ENCODE data around the gene NES.

NES gene

DNA sequence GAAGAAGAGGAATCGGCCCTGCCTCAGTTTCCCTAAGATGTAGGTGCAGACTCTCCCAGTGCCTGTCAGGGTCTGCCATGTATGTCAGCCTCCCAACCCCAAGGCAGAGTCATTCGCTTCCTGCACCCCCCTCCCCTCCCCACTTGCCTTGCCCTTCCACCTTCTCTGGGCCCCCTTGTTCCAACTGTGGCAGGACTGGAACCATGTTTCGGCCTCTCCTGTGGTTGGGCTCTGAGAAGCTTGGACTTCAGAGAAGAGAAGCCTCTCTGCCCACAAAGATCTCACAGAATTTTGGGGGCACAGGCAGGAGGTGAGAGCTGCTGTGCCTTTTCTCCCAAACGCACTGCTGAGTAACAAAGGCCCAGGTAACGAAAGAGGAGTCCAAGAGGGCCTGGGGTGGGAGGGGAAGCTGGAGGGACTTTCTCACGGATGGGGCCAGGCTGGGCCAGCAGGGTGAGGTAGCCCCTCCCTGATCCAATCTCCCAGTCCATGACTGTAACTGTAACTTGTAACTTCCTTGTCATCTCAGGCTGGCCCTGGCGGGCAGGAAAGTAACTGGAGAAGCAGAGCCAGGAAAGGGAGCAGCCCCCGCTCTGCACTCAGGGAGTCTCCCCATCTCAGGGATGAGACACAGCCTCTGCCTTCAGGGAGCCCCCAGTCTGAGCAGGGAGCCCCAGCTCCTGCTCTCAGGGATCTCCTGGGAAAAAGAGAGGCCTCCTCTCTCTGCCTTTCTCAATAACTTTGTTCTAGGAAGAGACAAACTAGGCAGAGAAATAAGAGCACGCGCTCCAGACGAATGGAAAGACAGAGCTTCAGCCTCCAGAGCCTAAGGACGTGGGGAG lies 16.9 kb upstream of the NES start:
- TF ChIP-seq, protein P1, sequence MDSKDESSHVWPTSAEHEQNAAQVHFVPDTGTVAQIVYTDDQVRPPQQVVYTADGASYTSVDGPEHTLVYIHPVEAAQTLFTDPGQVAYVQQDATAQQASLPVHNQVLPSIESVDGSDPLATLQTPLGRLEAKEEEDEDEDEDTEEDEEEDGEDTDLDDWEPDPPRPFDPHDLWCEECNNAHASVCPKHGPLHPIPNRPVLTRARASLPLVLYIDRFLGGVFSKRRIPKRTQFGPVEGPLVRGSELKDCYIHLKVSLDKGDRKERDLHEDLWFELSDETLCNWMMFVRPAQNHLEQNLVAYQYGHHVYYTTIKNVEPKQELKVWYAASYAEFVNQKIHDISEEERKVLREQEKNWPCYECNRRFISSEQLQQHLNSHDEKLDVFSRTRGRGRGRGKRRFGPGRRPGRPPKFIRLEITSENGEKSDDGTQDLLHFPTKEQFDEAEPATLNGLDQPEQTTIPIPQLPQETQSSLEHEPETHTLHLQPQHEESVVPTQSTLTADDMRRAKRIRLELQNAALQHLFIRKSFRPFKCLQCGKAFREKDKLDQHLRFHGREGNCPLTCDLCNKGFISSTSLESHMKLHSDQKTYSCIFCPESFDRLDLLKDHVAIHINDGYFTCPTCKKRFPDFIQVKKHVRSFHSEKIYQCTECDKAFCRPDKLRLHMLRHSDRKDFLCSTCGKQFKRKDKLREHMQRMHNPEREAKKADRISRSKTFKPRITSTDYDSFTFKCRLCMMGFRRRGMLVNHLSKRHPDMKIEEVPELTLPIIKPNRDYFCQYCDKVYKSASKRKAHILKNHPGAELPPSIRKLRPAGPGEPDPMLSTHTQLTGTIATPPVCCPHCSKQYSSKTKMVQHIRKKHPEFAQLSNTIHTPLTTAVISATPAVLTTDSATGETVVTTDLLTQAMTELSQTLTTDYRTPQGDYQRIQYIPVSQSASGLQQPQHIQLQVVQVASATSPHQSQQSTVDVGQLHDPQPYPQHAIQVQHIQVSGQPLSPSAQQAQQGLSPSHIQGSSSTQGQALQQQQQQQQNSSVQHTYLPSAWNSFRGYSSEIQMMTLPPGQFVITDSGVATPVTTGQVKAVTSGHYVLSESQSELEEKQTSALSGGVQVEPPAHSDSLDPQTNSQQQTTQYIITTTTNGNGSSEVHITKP (tag by site-specific recombination; IDR thresholded peaks at IDR 0.05), result peak; percentile 29; the same call in 1 of the 2 replicates
- no peak for TF ChIP-seq ZNF37A (tag by site-specific recombination; IDR thresholded peaks at IDR 0.05)
- TF ChIP-seq ZNF341 (tag by site-specific recombination; IDR thresholded peaks at IDR 0.05; ENCODE audit: low read depth), result peak; percentile 74
- 0 out of 2 replicates have a peak, but pooled peaks have one; percentile 24 for TF ChIP-seq ZNF600 (tag by site-specific recombination; IDR thresholded peaks at IDR 0.05)
- peak; percentile 78; the same call in 1 of the 2 replicates for TF ChIP-seq ZNF223 (tag by site-specific recombination; IDR thresholded peaks at IDR 0.05)
- TF ChIP-seq ZNF473 (tag by site-specific recombination; IDR thresholded peaks at IDR 0.05), result no peak
- TF ChIP-seq, protein P2, sequence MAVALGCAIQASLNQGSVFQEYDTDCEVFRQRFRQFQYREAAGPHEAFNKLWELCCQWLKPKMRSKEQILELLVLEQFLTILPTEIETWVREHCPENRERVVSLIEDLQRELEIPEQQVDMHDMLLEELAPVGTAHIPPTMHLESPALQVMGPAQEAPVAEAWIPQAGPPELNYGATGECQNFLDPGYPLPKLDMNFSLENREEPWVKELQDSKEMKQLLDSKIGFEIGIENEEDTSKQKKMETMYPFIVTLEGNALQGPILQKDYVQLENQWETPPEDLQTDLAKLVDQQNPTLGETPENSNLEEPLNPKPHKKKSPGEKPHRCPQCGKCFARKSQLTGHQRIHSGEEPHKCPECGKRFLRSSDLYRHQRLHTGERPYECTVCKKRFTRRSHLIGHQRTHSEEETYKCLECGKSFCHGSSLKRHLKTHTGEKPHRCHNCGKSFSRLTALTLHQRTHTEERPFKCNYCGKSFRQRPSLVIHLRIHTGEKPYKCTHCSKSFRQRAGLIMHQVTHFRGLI (tag by site-specific recombination; IDR thresholded peaks at IDR 0.05), result peak; percentile 91
- TF ChIP-seq IKZF3 (tag by site-specific recombination; IDR thresholded peaks at IDR 0.05), result peak; percentile 44; the same call in 1 of the 2 replicates
- TF ChIP-seq ZNF335 (tag by site-specific recombination; conservative IDR thresholded peaks at IDR 0.05), result 0 out of 2 replicates have a peak, but pooled peaks have one; percentile 2
- peak; percentile 92 for TF ChIP-seq ZNF394 (tag by site-specific recombination; IDR thresholded peaks at IDR 0.05; ENCODE audit: borderline replicate concordance)
- TF ChIP-seq ZNF221 (tag by site-specific recombination; IDR thresholded peaks at IDR 0.05; ENCODE audit: borderline replicate concordance), result no peak
- TF ChIP-seq SCRT1 (tag by site-specific recombination; IDR thresholded peaks at IDR 0.05; ENCODE audit: borderline replicate concordance), result no peak
- peak; percentile 76 for TF ChIP-seq ZBTB17 (tag by site-specific recombination; IDR thresholded peaks at IDR 0.05)
- no peak for TF ChIP-seq ZNF138 (tag by site-specific recombination; IDR thresholded peaks at IDR 0.05; ENCODE audit: borderline replicate concordance)
- ChIA-PET POLR2A (interaction anchor here (0.6 to 1.6 kb wide), 3 partner anchors 9 to 53 kb away, joined by 3 to 7 read pairs (median 5); no protein-coding TSS in a partner anchor), CTCF (interaction anchor here (0.8 to 20.0 kb wide), 7 partner anchors 13 to 196 kb away, joined by 3 to 579 read pairs (median 136); partner anchors contain the start of genes CRABP2, ISG20L2, METTL25B and NES)
- H3K4me3 ChIP-seq (ENCODE audit: low read depth, low read length), result no peak overlapping the region
- peaks cover 0 to 9% of the 10 kb centered on the region in 2 experiments; a peak in 1 of 3 replicates for H3K36me3 ChIP-seq (ENCODE audit: control insufficient read depth in 2 of 2, insufficient read depth in 1 of 2, low read length in 2 of 2)
- H3K4me1 ChIP-seq (ENCODE audit: control insufficient read depth, insufficient read depth, low read length), result peaks cover 16% of the 10 kb centered on the region
- H3K27ac ChIP-seq (ENCODE audit: extremely low read depth, low read depth, low read length), result no peak overlapping the region; the same call in 1 of the 2 replicates
- H3K9me3 ChIP-seq (ENCODE audit: control insufficient read depth, insufficient read depth, low read depth, low read length), result no peaks in the 10 kb centered on the region

DNA sequence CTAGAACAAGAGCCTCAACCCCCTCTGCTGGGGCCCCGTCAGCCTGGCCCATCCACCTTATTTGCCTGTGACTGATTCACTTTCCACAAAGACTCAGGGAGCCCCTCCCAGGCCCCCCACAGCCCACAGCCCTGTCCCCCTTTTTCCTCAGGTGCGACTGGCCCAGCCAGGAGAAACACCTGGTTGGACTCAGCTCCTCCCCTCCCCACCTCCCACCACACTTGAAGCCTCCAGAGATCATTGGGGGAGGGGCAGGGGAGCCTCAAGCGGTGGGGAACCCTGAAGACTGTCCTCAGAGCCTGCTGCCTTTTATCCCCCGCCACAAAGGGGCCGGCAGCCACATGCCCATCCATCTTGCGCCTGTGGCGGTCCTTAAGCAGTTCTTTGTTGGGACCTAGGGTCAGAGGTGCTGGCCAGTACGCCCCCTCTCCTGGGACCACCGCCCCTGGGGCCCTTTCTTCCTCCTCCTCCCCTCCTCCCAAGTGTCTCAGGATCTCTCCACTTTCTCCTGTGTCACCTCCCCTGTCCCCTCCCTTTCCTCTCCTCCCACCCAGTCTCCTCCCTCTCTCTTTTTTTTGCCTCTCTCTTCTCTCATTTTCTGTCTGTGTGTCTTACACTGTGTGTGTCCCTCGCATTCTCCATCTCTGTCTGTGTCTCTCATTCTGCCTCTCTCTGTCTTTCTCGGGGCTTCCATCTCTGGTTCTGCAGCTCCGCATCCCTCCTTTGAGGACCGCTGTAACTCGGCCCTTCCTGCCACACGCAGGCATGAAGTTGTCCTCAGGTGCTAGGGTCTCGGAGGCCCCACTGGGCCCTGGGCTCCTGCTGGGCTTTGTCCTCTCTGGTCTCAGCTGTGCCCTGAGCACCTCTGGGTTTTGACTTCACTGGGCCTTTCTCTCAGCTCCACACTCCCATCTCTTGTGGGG lies 16.0 kb upstream of the NES start:
- ChIA-PET POLR2A (interaction anchor here (0.6 to 1.6 kb wide), 4 partner anchors 10 to 35 kb away, joined by 3 to 7 read pairs (median 6); partner anchors contain the start of genes ISG20L2 and METTL25B), CTCF (interaction anchor here (0.7 to 20.7 kb wide), 7 partner anchors 14 to 196 kb away, joined by 4 to 579 read pairs (median 162); partner anchors contain the start of genes CRABP2, ISG20L2, METTL25B and NES)
- H3K9me3 ChIP-seq (ENCODE audit: control insufficient read depth, insufficient read depth, low read depth, low read length), result no peaks in the 10 kb centered on the region
- H3K27ac ChIP-seq (ENCODE audit: extremely low read depth, low read depth, low read length), result no peak overlapping the region
- H3K4me1 ChIP-seq (ENCODE audit: control insufficient read depth, insufficient read depth, low read length), result peaks cover 16% of the 10 kb centered on the region
- no peak overlapping the region for H3K4me3 ChIP-seq (ENCODE audit: low read depth, low read length)
- H3K36me3 ChIP-seq (ENCODE audit: control insufficient read depth in 2 of 2, insufficient read depth in 1 of 2, low read length in 2 of 2), result peaks cover 0 to 3% of the 10 kb centered on the region in 2 experiments; a peak in 1 of 3 replicates
- TF ChIP-seq, protein P3, sequence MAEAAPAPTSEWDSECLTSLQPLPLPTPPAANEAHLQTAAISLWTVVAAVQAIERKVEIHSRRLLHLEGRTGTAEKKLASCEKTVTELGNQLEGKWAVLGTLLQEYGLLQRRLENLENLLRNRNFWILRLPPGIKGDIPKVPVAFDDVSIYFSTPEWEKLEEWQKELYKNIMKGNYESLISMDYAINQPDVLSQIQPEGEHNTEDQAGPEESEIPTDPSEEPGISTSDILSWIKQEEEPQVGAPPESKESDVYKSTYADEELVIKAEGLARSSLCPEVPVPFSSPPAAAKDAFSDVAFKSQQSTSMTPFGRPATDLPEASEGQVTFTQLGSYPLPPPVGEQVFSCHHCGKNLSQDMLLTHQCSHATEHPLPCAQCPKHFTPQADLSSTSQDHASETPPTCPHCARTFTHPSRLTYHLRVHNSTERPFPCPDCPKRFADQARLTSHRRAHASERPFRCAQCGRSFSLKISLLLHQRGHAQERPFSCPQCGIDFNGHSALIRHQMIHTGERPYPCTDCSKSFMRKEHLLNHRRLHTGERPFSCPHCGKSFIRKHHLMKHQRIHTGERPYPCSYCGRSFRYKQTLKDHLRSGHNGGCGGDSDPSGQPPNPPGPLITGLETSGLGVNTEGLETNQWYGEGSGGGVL (tag by site-specific recombination; IDR thresholded peaks at IDR 0.05), result peak; percentile 77
- peak; percentile 59 for TF ChIP-seq GLIS2 (tag by site-specific recombination; IDR thresholded peaks at IDR 0.05)
- peak; percentile 82 for TF ChIP-seq SP3 (tag by site-specific recombination; IDR thresholded peaks at IDR 0.05)
- peak; percentile 10; the same call in 1 of the 2 replicates for TF ChIP-seq ZNF596 (tag by site-specific recombination; IDR thresholded peaks at IDR 0.05)
- TF ChIP-seq ZBTB8A (tag by site-specific recombination; IDR thresholded peaks at IDR 0.05), result peak; percentile 35; the same call in 1 of the 2 replicates
- no peak for TF ChIP-seq ZNF529 (tag by site-specific recombination; IDR thresholded peaks at IDR 0.05; ENCODE audit: insufficient replicate concordance)
- peak; percentile 94 for TF ChIP-seq ZNF366 (tag by site-specific recombination; conservative IDR thresholded peaks at IDR 0.05)

Data from HEK293 (cell line).